Esophagus muscularis mucosa (tissue), 4 donors: ENCODE results near the gene WDR35. TPM values are rescaled to one million over a fixed set of nuclear protein-coding genes. Genes with fewer than 3 reads are reported as not detected.
"Not testable (repeated sequence)": the region's sequence is repeated elsewhere in the genome, so short reads cannot be mapped to it uniquely, and the experiment has no call there.

ENCODE experiments used
- DNase-seq: peaks from one replicate; pipeline ENCODE4 v3.0.0-alpha.2; 2017; ENCODE audit errors: extremely low spot score
- H3K27ac ChIP-seq, 4 donors: fragments of 200-600 bp; sonication (generic); replicated peaks in 1 of 4; 1 replicate in 3 of 4; 2 replicates in 1 of 4; pipeline ENCODE4 v1.5.1; 2016 to 2019; ENCODE audit warnings: mild to moderate bottlenecking in 1 of 4
- H3K27me3 ChIP-seq, 4 donors: fragments of 200-600 bp; sonication (generic); one replicate each; pipeline versions ENCODE4 v1.5.1 to v1.6.0; 2016 to 2019
- H3K36me3 ChIP-seq, 4 donors: fragments of 200-600 bp; sonication (generic); one replicate each; pipeline ENCODE4 v1.5.1; 2016 to 2019
- H3K4me1 ChIP-seq, 4 donors: fragments of 200-600 bp; sonication (generic); one replicate each; pipeline ENCODE4 v1.5.1; 2016 to 2019
- H3K4me3 ChIP-seq, 4 donors: fragments of 200-600 bp; sonication (generic); 1 replicate in 2 of 4; 2 replicates in 2 of 4; pipeline ENCODE4 v1.5.1; 2016 to 2019; ENCODE audit warnings: mild to moderate bottlenecking in 4 of 4, moderate library complexity in 1 of 4
- H3K9me3 ChIP-seq, 4 donors: fragments of 200-600 bp; sonication (generic); 1 replicate in 3 of 4; 2 replicates in 1 of 4; pipeline ENCODE4 v1.5.1; 2016 to 2019
- EP300 ChIP-seq: sonication (generic); formaldehyde crosslinking; IDR thresholded peaks from one replicate; pipeline ENCODE4 v1.6.1; 2017; ENCODE audit warnings: antibody characterized with exemption
- POLR2A ChIP-seq: fragments of 450-650 bp; IDR thresholded peaks from one replicate; pipeline ENCODE4 v1.6.1; 2017; ENCODE audit warnings: antibody characterized with exemption, moderate library complexity, mild to moderate bottlenecking, low read depth
- POLR2AphosphoS5 ChIP-seq, 2 donors: sonication (generic); formaldehyde crosslinking; IDR thresholded peaks; one replicate each; pipeline ENCODE4 v1.6.1; 2017; ENCODE audit warnings: antibody characterized with exemption in 2 of 2
- WGBS: methylation state at CpG from one replicate; pipeline ENCODE4 v1.1.5; 2018; 5-methylcytosine and 5-hydroxymethylcytosine counted together
- intact Hi-C: fragments of 100-400 bp; cut with DNase I; formaldehyde crosslinking; loops from one replicate; pipeline ENCODE4 v1.15.1; 2023
- total RNA-seq, 4 donors: library from RNA; depleted of rRNA; stranded (reverse); fragments of >200 nt; gene quantifications; one replicate each; pipeline versions ENCODE4 v1.1.0 to v1.2.1, GENCODE V29; 2016
- TF ChIP-seq, protein P1 (sequence below), 3 experiments: fragments of 200-600 bp in 2 of 3; fragments of 450-650 bp in 1 of 3; sonication (generic) in 2 of 3; IDR thresholded peaks; one replicate each; pipeline ENCODE4 v1.5.1; 2017 to 2019; ENCODE audit warnings: antibody characterized with exemption in 3 of 3, mild to moderate bottlenecking in 2 of 3, moderate library complexity in 1 of 3

WDR35 gene
- total RNA-seq, 4 donors from 2014 or later, result 9.4 to 15.0 (median 12.3) TPM

DNA sequence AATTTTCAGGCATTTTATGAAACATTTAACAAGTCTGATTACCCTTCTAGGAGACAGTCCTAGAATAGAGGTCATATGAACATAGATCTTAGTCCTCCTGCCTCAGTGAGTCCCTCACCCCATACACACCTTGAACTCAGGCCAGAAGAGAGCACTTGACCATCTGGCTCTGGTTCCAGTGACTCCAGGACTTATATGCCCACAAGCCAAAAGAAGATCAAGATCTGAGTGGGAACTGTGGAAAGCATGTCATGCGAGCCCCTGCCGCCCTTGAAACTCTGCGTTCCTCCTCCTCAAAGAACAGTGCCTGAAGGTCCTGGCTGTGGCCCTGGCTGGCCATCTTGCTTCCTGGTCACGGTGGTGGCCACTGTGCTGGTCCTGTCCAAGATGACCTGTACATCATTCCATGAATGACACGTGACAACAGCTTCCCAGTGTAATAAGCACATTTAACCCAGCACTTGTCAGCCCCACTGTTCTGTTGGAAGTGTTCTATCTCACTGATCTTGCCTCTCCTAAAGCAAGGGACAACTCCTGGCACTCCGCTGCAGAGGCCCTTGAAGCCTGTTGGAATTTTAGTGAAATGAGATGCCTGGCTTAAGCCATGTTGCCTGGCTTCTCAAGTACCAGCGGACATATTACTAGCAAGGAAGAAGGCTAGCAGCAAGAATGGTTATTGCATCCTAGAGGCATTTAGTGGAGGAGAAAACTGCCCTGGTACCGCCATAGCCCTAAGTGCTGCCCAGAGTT lies 105.8 kb downstream of the WDR35 start:
- Histone ChIP-seq H3K27ac (no peak overlapping the region), H3K36me3 (no peaks in the 10 kb centered on the region), H3K27me3 (no peaks in the 10 kb centered on the region), H3K4me1 (no peaks in the 10 kb centered on the region), H3K9me3 (no peaks in the 10 kb centered on the region), H3K4me3 (no peak overlapping the region)
- WGBS, result 99% methylated on average over 8 of the region's 8 CpGs
- TF ChIP-seq EP300 (no peak), POLR2AphosphoS5 (IDR thresholded peaks at IDR 0.05) (no peak), POLR2A (no peak)
- TF ChIP-seq, protein P1, sequence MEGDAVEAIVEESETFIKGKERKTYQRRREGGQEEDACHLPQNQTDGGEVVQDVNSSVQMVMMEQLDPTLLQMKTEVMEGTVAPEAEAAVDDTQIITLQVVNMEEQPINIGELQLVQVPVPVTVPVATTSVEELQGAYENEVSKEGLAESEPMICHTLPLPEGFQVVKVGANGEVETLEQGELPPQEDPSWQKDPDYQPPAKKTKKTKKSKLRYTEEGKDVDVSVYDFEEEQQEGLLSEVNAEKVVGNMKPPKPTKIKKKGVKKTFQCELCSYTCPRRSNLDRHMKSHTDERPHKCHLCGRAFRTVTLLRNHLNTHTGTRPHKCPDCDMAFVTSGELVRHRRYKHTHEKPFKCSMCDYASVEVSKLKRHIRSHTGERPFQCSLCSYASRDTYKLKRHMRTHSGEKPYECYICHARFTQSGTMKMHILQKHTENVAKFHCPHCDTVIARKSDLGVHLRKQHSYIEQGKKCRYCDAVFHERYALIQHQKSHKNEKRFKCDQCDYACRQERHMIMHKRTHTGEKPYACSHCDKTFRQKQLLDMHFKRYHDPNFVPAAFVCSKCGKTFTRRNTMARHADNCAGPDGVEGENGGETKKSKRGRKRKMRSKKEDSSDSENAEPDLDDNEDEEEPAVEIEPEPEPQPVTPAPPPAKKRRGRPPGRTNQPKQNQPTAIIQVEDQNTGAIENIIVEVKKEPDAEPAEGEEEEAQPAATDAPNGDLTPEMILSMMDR (IDR thresholded peaks at IDR 0.05), result no peak
- intact Hi-C loops, result no loop called here
- DNase-seq, result peak; percentile 89

DNA sequence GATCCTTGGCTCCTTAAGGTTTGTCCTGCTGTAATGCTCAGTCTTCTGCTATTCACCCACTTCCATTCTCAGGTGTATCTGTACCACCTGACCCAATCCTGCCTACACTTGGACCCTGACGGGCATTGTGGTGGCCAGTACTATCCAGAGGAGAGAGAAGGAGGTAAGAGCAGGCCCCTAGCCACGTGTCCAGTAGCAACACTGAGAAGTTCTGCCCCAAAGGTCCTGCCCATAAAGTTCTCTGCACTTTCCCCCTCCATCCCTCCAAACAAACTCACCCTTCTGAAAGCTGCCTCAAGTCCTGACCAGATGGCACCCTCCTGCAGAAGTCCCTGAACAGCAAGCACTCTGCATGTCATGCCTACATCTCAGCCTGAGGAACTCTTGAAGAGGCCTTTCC lies 106.4 kb downstream of the WDR35 start:
- Histone ChIP-seq H3K4me3 (no peak overlapping the region), H3K27ac (no peak overlapping the region), H3K9me3 (no peaks in the 10 kb centered on the region), H3K27me3 (no peaks in the 10 kb centered on the region), H3K36me3 (no peaks in the 10 kb centered on the region), H3K4me1 (no peaks in the 10 kb centered on the region)
- WGBS, result 42% methylated on average over 2 of the region's 2 CpGs
- DNase-seq, result no peak
- TF ChIP-seq, protein P1 (IDR thresholded peaks at IDR 0.05), result no peak
- TF ChIP-seq POLR2A (no peak), EP300 (no peak), POLR2AphosphoS5 (IDR thresholded peaks at IDR 0.05) (no peak)
- intact Hi-C loops, result no loop called here

DNA sequence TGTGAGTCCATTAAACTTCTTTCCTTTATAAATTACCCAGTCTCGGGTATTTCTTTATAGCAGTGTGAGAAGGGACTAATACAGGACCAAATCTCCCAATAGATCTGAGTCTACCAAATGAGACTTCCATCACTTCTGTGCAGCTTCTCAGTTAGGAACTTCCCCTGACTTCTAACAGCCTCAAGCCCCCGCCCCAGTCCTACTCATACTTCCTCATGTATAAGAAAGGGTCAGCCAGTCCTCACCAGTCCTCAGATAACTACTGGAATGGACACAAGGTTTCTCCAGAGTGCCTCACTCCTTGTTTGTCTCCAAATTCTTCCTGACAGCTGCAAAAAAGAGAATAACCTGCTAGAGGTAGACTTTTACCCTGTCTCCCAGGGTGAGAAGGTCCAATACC lies 107.6 kb downstream of the WDR35 start:
- TF ChIP-seq POLR2AphosphoS5 (IDR thresholded peaks at IDR 0.05) (no peak), EP300 (no peak), POLR2A (no peak)
- TF ChIP-seq, protein P1 (IDR thresholded peaks at IDR 0.05), result no peak
- Histone ChIP-seq H3K4me3 (no peak overlapping the region), H3K27ac (no peak overlapping the region), H3K4me1 (no peaks in the 10 kb centered on the region), H3K27me3 (no peaks in the 10 kb centered on the region), H3K36me3 (no peaks in the 10 kb centered on the region), H3K9me3 (no peaks in the 10 kb centered on the region)
- DNase-seq, result peak; percentile 62
- WGBS, result 88% methylated on average over 2 of the region's 2 CpGs
- intact Hi-C loops, result no loop called here

DNA sequence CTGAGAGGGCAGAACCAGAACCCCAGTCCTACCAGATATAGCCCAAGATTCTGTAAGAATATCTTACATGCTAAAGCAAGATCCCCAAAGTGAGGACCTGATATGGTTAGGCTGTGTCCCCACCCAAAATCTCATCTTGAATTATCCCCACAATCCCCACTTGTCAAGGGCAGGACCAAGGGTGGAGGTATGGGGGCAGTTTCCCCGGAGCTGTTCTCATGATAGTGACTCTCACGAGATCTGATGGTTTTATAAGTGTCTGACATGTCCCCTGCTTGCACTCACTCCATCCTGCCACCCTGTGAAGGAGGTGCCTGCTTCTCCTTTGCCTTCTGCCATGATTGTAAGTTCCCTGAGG lies 108.0 kb downstream of the WDR35 start:
- Histone ChIP-seq H3K27me3 (no peaks in the 10 kb centered on the region), H3K9me3 (no peaks in the 10 kb centered on the region), H3K4me3 (no peak overlapping the region), H3K4me1 (no peaks in the 10 kb centered on the region), H3K27ac (no peak overlapping the region), H3K36me3 (no peaks in the 10 kb centered on the region)
- peak; percentile 79 for DNase-seq
- TF ChIP-seq EP300, result no peak
- 90% methylated on average over 1 of the region's 2 CpGs for WGBS
- intact Hi-C loops, result no loop called here

DNA sequence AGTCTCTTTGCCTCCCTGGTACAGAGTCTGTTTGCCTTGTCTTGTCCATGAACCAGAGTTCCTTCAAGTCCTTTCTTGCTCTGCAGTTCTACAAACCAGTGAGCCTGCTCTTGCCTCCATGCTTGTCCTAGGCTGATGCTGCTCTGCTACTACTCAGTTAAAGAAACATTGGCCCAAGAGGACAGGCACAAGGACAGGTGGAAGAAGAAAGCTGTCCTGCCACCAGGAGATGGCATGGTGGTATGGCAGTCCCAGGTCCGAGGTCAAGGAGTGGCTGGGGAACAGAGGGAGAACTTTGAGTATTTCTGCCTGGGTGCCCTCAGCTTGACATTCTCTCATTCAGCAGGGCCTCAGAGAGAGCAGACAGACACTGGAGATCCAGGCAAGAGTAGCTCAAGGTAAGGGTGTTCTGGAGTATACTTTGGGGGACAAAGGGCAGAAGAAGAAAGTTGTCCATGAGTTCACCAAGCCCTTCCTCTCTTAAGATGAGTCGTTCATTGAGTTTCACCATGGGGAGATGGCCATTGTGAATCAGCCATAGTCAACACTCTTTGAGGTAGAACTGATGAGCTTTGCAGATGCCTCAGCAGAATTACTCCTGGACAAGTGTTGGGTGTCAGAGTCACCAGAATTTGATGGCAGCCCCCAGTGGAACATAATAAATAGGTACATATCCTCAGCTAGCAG lies 108.5 kb downstream of the WDR35 start:
- TF ChIP-seq, protein P1 (IDR thresholded peaks at IDR 0.05), result no peak
- TF ChIP-seq EP300, result no peak
- TF ChIP-seq POLR2AphosphoS5 (IDR thresholded peaks at IDR 0.05), result no peak
- no peak for TF ChIP-seq POLR2A
- DNase-seq, result peak; percentile 64
- Histone ChIP-seq H3K27me3 (no peaks in the 10 kb centered on the region), H3K36me3 (no peaks in the 10 kb centered on the region), H3K4me1 (no peaks in the 10 kb centered on the region), H3K4me3 (no peak overlapping the region), H3K27ac (no peak overlapping the region), H3K9me3 (no peaks in the 10 kb centered on the region)
- intact Hi-C loops, result no loop called here
- WGBS, result 77% methylated on average over 2 of the region's 2 CpGs

DNA sequence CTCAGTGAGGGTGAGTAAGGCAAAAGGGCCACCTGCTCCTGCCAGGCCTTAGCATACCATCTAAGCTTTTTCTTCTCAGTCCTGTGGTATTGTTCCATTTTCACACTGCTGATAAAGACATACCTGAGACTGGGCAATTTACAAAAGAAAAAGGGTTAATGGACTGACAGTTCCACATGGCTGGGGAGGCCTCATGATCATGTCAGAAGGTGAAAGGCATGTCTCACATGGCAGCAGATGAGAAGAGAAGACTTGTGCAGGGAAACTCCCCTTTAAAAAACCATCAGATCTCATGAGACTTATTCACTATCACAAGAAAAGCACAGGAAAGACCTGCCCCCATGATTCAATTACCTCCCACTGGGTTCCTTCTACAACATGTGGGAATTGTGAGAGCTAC lies 109.7 kb downstream of the WDR35 start:
- H3K4me3 ChIP-seq, H3K36me3 ChIP-seq, H3K9me3 ChIP-seq, H3K27ac ChIP-seq, H3K27me3 ChIP-seq, H3K4me1 ChIP-seq, intact Hi-C loops: not testable (repeated sequence)
- DNase-seq, result peak; percentile 78
